ENCODE results near the gene KIAA1549.
"Not testable (repeated sequence)": the region's sequence is repeated elsewhere in the genome, so short reads cannot be mapped to it uniquely, and the experiment has no call there.

The KIAA1549 gene

DNA sequence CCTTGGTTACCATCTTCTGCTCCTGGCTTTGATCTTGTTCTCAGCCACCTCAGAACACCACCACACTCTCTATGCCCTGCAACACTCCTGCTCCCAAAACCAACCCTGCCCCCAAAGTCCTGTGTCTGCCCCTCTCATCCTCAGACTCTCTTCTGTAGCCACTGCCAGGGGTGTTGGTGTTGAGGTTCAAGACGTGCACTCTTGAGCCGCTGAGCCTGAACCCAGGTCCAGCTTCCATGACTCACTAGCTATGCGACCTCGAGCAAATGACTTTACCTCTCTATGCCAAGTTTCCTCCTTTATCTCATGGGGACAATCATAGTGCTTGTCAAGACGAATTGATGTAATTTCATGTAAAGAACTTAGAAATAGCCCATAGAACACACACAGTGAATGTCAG, 182.4 kb downstream of the KIAA1549 start:
- no peak for DNase-seq

DNA sequence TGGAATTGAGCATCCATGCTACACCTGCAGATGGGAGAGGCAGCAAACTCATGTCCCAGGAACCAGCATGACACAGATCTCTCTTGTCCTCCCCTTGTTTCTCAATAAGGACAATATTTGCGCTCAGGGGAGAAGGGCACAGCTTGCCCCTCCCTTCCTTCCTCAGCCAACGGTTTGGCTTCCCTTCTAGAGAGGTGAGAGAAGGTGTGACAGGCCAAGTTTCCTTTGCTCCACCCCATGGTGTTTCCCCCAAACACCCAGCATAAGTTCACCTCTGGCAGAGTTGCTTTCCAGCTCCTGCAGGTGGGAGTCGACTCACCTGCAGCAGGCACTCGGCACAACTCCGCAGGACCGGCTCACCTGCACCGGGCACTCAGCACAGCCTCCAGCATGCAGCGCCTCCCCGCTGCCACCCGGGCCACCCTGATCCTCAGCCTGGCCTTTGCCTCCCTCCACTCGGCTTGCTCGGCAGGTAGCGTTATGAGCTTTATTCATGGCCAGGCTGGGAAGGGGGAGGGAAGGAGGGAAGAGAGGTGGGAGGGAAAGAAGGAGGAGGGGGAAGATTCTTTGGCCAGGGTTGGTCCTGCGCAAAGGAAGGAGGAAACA, 183.4 kb downstream of the KIAA1549 start, which contains the start of the genes ATP6V0A4 and TMEM213:
Gene ATP6V0A4, minus strand, starts transcription at position 482 of the 606 bp plus-strand sequence. CDS start 26,949 bp downstream, outside the sequence.
Gene TMEM213, plus strand, starts transcription at position 280 of the 606 bp plus-strand sequence. Its CDS starts 111 bp downstream, at position 391.
- DNase-seq: no peak

DNA sequence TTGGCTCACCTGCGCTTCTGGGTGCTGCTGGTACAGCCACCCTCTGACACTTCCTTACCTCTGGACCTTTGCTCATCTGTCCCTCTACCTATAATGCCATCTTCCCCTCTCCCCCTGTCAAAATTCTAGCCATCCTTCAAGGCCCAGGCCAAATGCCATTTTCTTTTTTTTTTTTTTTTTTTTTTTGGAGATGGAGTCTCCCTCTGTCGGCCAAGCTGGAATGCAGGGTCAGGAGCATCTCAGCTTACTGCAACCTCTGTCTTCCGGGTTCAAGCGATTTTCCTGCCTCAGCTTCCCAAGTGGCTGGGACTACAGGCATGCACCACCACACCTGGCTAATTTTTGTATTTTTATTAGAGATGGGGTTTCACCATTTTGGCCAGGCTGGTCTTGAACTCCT, 184.1 kb downstream of the KIAA1549 start:
- not testable (repeated sequence) for DNase-seq

DNA sequence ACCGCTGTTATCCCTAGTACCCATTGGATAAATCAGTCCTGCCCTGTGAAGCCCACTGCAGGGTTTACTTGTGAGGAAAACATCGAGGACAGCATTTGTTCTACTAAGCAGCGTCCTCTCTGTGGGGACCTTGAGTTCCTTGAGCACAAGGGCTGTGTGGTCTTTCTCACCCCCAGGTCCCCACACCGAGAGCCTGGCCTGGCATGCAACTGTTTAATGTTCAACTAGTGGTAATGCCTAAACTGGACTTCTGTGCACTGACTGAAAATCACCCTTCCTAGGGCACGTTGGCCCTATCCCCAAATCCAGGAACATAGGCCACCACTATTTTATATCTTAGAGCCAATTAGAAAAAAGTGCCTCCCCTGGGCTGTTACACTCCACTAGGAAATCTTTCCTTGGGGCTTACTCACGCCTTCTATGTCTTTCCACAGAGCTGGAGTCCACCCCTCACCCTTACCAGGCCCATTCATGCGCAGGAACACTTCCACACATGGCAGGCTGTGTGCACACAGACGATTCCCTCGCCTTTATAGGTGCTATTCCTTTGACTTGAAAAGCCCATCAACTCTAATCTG, 185.1 kb downstream of the KIAA1549 start:
- DNase-seq: no peak

- DNase-seq: no peak
These were observed 195.4 kb downstream of the KIAA1549 start for GRCh38 chr7:138785587-138786437.

- DNase-seq: peak; percentile 75
These were observed 196.5 kb downstream of the KIAA1549 start for GRCh38 chr7:138784692-138785091.
